Smooth muscle cell (in vitro differentiated cells): ENCODE results near the gene WDR45. TPM values are rescaled to one million over a fixed set of nuclear protein-coding genes. Genes with fewer than 3 reads are reported as not detected.

Experiments used
- DNase-seq: peaks from one replicate; lab custom pipeline; 2025; ENCODE audit not compliant: unreplicated experiment; lab: John Stamatoyannopoulos, UW
- H2AFZ ChIP-seq: fragments of 200-600 bp; sonication (generic); 2 replicates; pipeline ENCODE4 v1.6.0; 2016; ENCODE audit warnings: antibody characterized with exemption, low read depth, mild to moderate bottlenecking
- H3F3A ChIP-seq: fragments of 200-600 bp; sonication (generic); 2 replicates; pipeline ENCODE4 v1.6.0; 2017; ENCODE audit warnings: antibody characterized with exemption, low read depth
- H3K27ac ChIP-seq: fragments of 200-600 bp; sonication (generic); 2 replicates; pipeline ENCODE4 v1.5.1; 2016; ENCODE audit warnings: low read depth, mild to moderate bottlenecking
- H3K27me3 ChIP-seq: fragments of 200-600 bp; sonication (generic); 2 replicates; pipeline ENCODE4 v1.6.1; 2016; ENCODE audit warnings: low read depth, mild to moderate bottlenecking
- H3K36me3 ChIP-seq: fragments of 200-600 bp; sonication (generic); 2 replicates; pipeline ENCODE4 v1.5.1; 2016; ENCODE audit warnings: low read depth
- H3K4me1 ChIP-seq: fragments of 200-600 bp; sonication (generic); 2 replicates; pipeline ENCODE4 v1.5.1; 2016; ENCODE audit warnings: low read depth
- H3K4me2 ChIP-seq: fragments of 200-600 bp; sonication (generic); 2 replicates; pipeline ENCODE4 v1.6.0; 2016; ENCODE audit warnings: mild to moderate bottlenecking
- H3K4me3 ChIP-seq: fragments of 200-600 bp; sonication (generic); 2 replicates; pipeline ENCODE4 v1.5.1; 2016; ENCODE audit warnings: mild to moderate bottlenecking
- H3K79me2 ChIP-seq: fragments of 200-600 bp; sonication (generic); 2 replicates; pipeline ENCODE4 v1.6.0; 2016; ENCODE audit warnings: low read depth, mild to moderate bottlenecking
- H3K9ac ChIP-seq: fragments of 200-600 bp; sonication (generic); 2 replicates; pipeline ENCODE4 v1.6.0; 2016; ENCODE audit warnings: low read depth
- H3K9me3 ChIP-seq: fragments of 200-600 bp; sonication (generic); replicated peaks from 2 replicates; pipeline ENCODE4 v1.5.1; 2016; ENCODE audit warnings: low read depth
- H4K20me1 ChIP-seq: fragments of 200-600 bp; sonication (generic); 2 replicates; pipeline ENCODE4 v1.6.0; 2016; ENCODE audit warnings: low read depth
- CTCF ChIP-seq: fragments of 200-600 bp; sonication (generic); IDR thresholded peaks from 2 replicates; pipeline ENCODE4 v1.5.1; 2017; ENCODE audit warnings: borderline replicate concordance, mild to moderate bottlenecking, antibody characterized with exemption; ENCODE audit not compliant: insufficient read depth, poor library complexity, severe bottlenecking
- WGBS: methylation state at CpG from one replicate; pipeline ENCODE4 v1.1.7; 2016; ENCODE audit warnings: low lambda C conversion rate; 5-methylcytosine and 5-hydroxymethylcytosine counted together
- polyA plus RNA-seq: library from polyadenylated mRNA; unstranded; fragments of >200 nt; fragmentation: Nextera tagmentation; extraction: Ambion mirVana; gene quantifications from 2 replicates; pipeline ENCODE4 v1.2.1, GENCODE V29; 2016
- small RNA-seq: library from RNA; depleted of rRNA; stranded (forward); fragments of <200 nt; gene quantifications from one replicate; pipeline ENCODE3, GENCODE V24; 2014
- total RNA-seq: library from RNA; depleted of rRNA; stranded (reverse); fragments of >200 nt; gene quantifications from 2 replicates; pipeline ENCODE4 v1.2.3, GENCODE V29; 2014

Gene WDR45
- total and polyA plus RNA-seq, 2 experiments from 2014 or later, result 31.4 to 38.9 TPM

- Histone ChIP-seq H3K79me2 (no peaks in the 10 kb centered on the region), H3K36me3 (no peaks in the 10 kb centered on the region), H3K4me2 (no peak overlapping the region), H3K4me3 (no peak overlapping the region), H3K4me1 (no peaks in the 10 kb centered on the region), H3K27ac (no peak overlapping the region), H3F3A (no peaks in the 10 kb centered on the region), H3K9me3 (no peaks in the 10 kb centered on the region), H2AFZ (no peak overlapping the region), H3K27me3 (no peaks in the 10 kb centered on the region), H4K20me1 (no peaks in the 10 kb centered on the region), H3K9ac (no peak overlapping the region)
- no peak for TF ChIP-seq CTCF
- DNase-seq, result no peak
- 89% methylated on average over 6 of the region's 6 CpGs for WGBS
These were observed 49.8 kb downstream of the WDR45 start for GRCh38 chrX:49029876-49030275.

Small RNA genes within 50 kb of the gene (small RNA-seq; reads per million reads assigned to genes)
- not detected for gene RNU4-52P

Other genes starting within 250 kb of the WDR45 start
- gene PCSK1N, start 244.3 kb downstream of the WDR45 start, total RNA-seq, result 7.8 and 11.6 TPM in 2 replicates
- gene PCSK1N, start 244.3 kb downstream of the WDR45 start, polyA plus RNA-seq, result 14.4 and 51.9 TPM in 2 replicates
- gene TIMM17B, start 182.1 kb downstream of the WDR45 start, total RNA-seq, result 68.6 and 78.8 TPM in 2 replicates
- 134 and 141 TPM in 2 replicates for gene TIMM17B, start 182.1 kb downstream of the WDR45 start, polyA plus RNA-seq
- gene PQBP1, start 182.0 kb downstream of the WDR45 start, total RNA-seq, result 17.0 and 20.6 TPM in 2 replicates
- gene PQBP1, start 182.0 kb downstream of the WDR45 start, polyA plus RNA-seq, result 46.7 and 48.2 TPM in 2 replicates
- 72.0 and 73.3 TPM in 2 replicates for gene SLC35A2, start 168.2 kb downstream of the WDR45 start, total RNA-seq
- gene SLC35A2, start 168.2 kb downstream of the WDR45 start, polyA plus RNA-seq, result 98.2 and 99.9 TPM in 2 replicates
- gene PIM2, start 160.9 kb downstream of the WDR45 start, total RNA-seq, result 7.6 and 9.4 TPM in 2 replicates
- gene PIM2, start 160.9 kb downstream of the WDR45 start, polyA plus RNA-seq, result 7.4 and 8.7 TPM in 2 replicates
- 30.7 and 36.1 TPM in 2 replicates for gene OTUD5, start 122.3 kb downstream of the WDR45 start, total RNA-seq
- 55.1 and 62.1 TPM in 2 replicates for gene OTUD5, start 122.3 kb downstream of the WDR45 start, polyA plus RNA-seq
- 0.94 and 1.2 TPM in 2 replicates for gene KCND1, start 108.0 kb downstream of the WDR45 start, total RNA-seq
- 3.0 and 3.3 TPM in 2 replicates for gene KCND1, start 108.0 kb downstream of the WDR45 start, polyA plus RNA-seq
- gene GRIPAP1, start 77.6 kb downstream of the WDR45 start, total RNA-seq, result 10.0 and 13.9 TPM in 2 replicates
- gene GRIPAP1, start 77.6 kb downstream of the WDR45 start, polyA plus RNA-seq, result 14.9 and 20.2 TPM in 2 replicates
- gene TFE3, start 36.5 kb downstream of the WDR45 start, total RNA-seq, result 23.6 and 27.0 TPM in 2 replicates
- 35.2 and 40.7 TPM in 2 replicates for gene TFE3, start 36.5 kb downstream of the WDR45 start, polyA plus RNA-seq
- gene CCDC120, start 20.9 kb downstream of the WDR45 start, total RNA-seq, result 1.3 and 2.0 TPM in 2 replicates
- gene CCDC120, start 20.9 kb downstream of the WDR45 start, polyA plus RNA-seq, result 5.4 and 9.9 TPM in 2 replicates
- gene PRAF2, start 5.9 kb downstream of the WDR45 start, total RNA-seq, result 21.3 and 43.6 TPM in 2 replicates
- 134 and 143 TPM in 2 replicates for gene PRAF2, start 5.9 kb downstream of the WDR45 start, polyA plus RNA-seq
- gene GPKOW, start 43.8 kb upstream of the WDR45 start, total RNA-seq, result 15.5 and 28.0 TPM in 2 replicates
- 32.0 and 32.4 TPM in 2 replicates for gene GPKOW, start 43.8 kb upstream of the WDR45 start, polyA plus RNA-seq
- 0.45 and 1.3 TPM in 2 replicates for gene MAGIX, start 82.9 kb upstream of the WDR45 start, total RNA-seq
- gene MAGIX, start 82.9 kb upstream of the WDR45 start, polyA plus RNA-seq, result 3.8 and 6.9 TPM in 2 replicates
- gene PLP2, start 92.0 kb upstream of the WDR45 start, total RNA-seq, result 114 and 190 TPM in 2 replicates
- gene PLP2, start 92.0 kb upstream of the WDR45 start, polyA plus RNA-seq, result 237 and 295 TPM in 2 replicates
- 3.5 and 11.3 TPM in 2 replicates for gene PRICKLE3, start 106.5 kb upstream of the WDR45 start, total RNA-seq
- gene PRICKLE3, start 106.5 kb upstream of the WDR45 start, polyA plus RNA-seq, result 11.5 and 14.5 TPM in 2 replicates
- not detected in 2 replicates for gene SYP, start 120.3 kb upstream of the WDR45 start, total RNA-seq
- 0.28 TPM in 1 of 2 replicates, not detected in the other for gene SYP, start 120.3 kb upstream of the WDR45 start, polyA plus RNA-seq
- gene CACNA1F, start 153.5 kb upstream of the WDR45 start, total RNA-seq, result 0.09 TPM in 1 of 2 replicates, not detected in the other
- 0.20 and 0.34 TPM in 2 replicates for gene CACNA1F, start 153.5 kb upstream of the WDR45 start, polyA plus RNA-seq
- 9.3 and 13.8 TPM in 2 replicates for gene CCDC22, start 155.6 kb upstream of the WDR45 start, total RNA-seq
- 16.2 and 19.1 TPM in 2 replicates for gene CCDC22, start 155.6 kb upstream of the WDR45 start, polyA plus RNA-seq
- not detected in 2 replicates for gene FOXP3, start 184.8 kb upstream of the WDR45 start, total RNA-seq
- not detected in 2 replicates for gene FOXP3, start 184.8 kb upstream of the WDR45 start, polyA plus RNA-seq
- 2.4 and 3.3 TPM in 2 replicates for gene PPP1R3F, start 189.9 kb upstream of the WDR45 start, total RNA-seq
- gene PPP1R3F, start 189.9 kb upstream of the WDR45 start, polyA plus RNA-seq, result 14.5 and 15.6 TPM in 2 replicates
- gene GAGE10, start 223.8 kb upstream of the WDR45 start, total RNA-seq, result not detected in 2 replicates
- gene GAGE10, start 223.8 kb upstream of the WDR45 start, polyA plus RNA-seq, result not detected in 2 replicates
- gene GAGE12J, start 242.2 kb upstream of the WDR45 start, total RNA-seq, result not detected in 2 replicates
- gene GAGE12J, start 242.2 kb upstream of the WDR45 start, polyA plus RNA-seq, result not detected in 2 replicates